Retinal pigment epithelial cell (primary cell): ENCODE results near the gene TBC1D5.
"Not testable (repeated sequence)": the region's sequence is repeated elsewhere in the genome, so short reads cannot be mapped to it uniquely, and the experiment has no call there.

Experiments used
- DNase-seq: peaks from one replicate; pipeline ENCODE4 v3.0.0-alpha.2; 2010; ENCODE audit warnings: low read depth
- H3K4me3 ChIP-seq: 2 replicates; pipeline ENCODE4 v1.5.1; 2011; ENCODE audit warnings: mild to moderate bottlenecking, low read length, control low read depth, moderate library complexity
- CTCF ChIP-seq: conservative IDR thresholded peaks from 2 replicates; pipeline ENCODE4 v1.5.1; 2011; ENCODE audit warnings: low read depth, low read length, control low read depth, inconsistent platforms

TBC1D5 gene

GRCh38 chr3:17740721-17741141, 1.7 kb downstream of the TBC1D5 start:
- TF ChIP-seq CTCF: no peak
- peak overlapping the region; percentile 72 for H3K4me3 ChIP-seq
- peak; percentile 18 for DNase-seq

- TF ChIP-seq CTCF: no peak
- DNase-seq: no peak
- H3K4me3 ChIP-seq: no peak overlapping the region
These were observed 3.5 kb downstream of the TBC1D5 start for GRCh38 chr3:17738921-17739320.

- no peak overlapping the region for H3K4me3 ChIP-seq
- TF ChIP-seq CTCF: no peak
- DNase-seq: no peak
These were observed 4.2 kb downstream of the TBC1D5 start for GRCh38 chr3:17738219-17738618.

GRCh38 chr3:17737591-17737990, 4.8 kb downstream of the TBC1D5 start:
- no peak overlapping the region for H3K4me3 ChIP-seq
- no peak for TF ChIP-seq CTCF
- no peak for DNase-seq

- H3K4me3 ChIP-seq, DNase-seq: not testable (repeated sequence)
These were observed 7.1 kb downstream of the TBC1D5 start for GRCh38 chr3:17735362-17735761.

- no peak for TF ChIP-seq CTCF
- no peak overlapping the region for H3K4me3 ChIP-seq
- DNase-seq: no peak
These were observed 8.7 kb downstream of the TBC1D5 start for GRCh38 chr3:17733768-17734167.

GRCh38 chr3:17733215-17733614, 9.2 kb downstream of the TBC1D5 start:
- no peak overlapping the region for H3K4me3 ChIP-seq
- TF ChIP-seq CTCF: no peak
- no peak for DNase-seq
